ENCODE results near the gene MCF2L2.
A peak's percentile ranks its signal among the peaks of the same experiment; 100 is the strongest.

MCF2L2 gene

DNA sequence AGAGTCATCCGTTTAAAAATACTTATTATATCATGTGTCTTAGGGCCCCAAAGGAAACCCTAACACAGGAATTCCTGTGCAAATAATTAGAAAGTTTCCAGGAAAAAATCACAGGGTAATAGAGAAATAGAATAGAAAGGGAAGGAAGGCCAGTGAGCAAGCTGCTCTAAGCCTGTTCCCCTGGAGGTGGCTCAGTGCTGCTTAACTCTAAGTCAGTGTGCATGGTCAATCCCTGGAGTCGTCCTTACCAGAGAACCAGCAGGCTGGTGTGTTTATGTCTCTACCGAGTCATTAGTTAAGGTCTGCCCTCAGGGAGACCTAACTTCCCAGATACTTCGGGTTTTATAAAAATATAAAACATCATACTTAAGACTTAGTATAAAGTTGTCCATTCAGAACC, 21.0 kb upstream of the MCF2L2 start:
- TF ChIP-seq CTCF (IDR thresholded peaks at IDR 0.05) = no peak
- TF ChIP-seq ZFX (IDR thresholded peaks at IDR 0.05; ENCODE audit: borderline replicate concordance) = no peak

GRCh38 chr3:183448369-183449128, 20.1 kb upstream of the MCF2L2 start:
- no peak for TF ChIP-seq ZFX (IDR thresholded peaks at IDR 0.05; ENCODE audit: borderline replicate concordance)
- no peak for TF ChIP-seq CTCF (IDR thresholded peaks at IDR 0.05)
- no peak overlapping the region for H3K27ac ChIP-seq

More for the DNA sequence above, 21.0 kb upstream of the MCF2L2 start:
- H3K27ac ChIP-seq = no peak overlapping the region

GRCh38 chr3:183447206-183448001, 19.0 kb upstream of the MCF2L2 start:
- TF ChIP-seq CTCF (IDR thresholded peaks at IDR 0.05) (peak; percentile 24; the same call in 1 of the 2 replicates), ZFX (IDR thresholded peaks at IDR 0.05; ENCODE audit: borderline replicate concordance) (no peak)
- H3K27ac ChIP-seq = peak overlapping the region; percentile 17; the same call in 1 of the 2 replicates

DNA sequence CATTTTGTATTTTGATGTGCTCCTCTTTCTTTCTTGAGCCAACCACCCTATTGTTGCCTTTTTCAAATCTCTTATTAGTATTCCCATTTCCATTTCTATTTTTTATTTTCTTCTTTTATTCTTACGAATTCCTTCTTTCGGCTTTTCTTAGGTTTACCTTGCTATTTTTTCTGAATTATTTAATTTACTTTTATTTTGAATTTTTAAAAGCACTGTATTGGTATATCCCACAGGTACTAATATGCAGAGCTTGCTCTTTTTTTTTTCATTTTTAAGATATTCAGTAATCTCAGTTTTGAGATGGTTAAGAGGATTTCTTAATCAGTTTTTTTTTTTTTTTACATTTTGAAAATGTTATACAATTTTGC, 18.4 kb upstream of the MCF2L2 start:
- no peak for TF ChIP-seq CTCF (IDR thresholded peaks at IDR 0.05)
- TF ChIP-seq ZFX (IDR thresholded peaks at IDR 0.05; ENCODE audit: borderline replicate concordance) = no peak
- H3K27ac ChIP-seq = no peak overlapping the region

- no peak overlapping the region for H3K27ac ChIP-seq
- no peak for TF ChIP-seq ZFX (IDR thresholded peaks at IDR 0.05; ENCODE audit: borderline replicate concordance)
- TF ChIP-seq CTCF (IDR thresholded peaks at IDR 0.05) = no peak
Observed at GRCh38 chr3:183444748-183445147, 16.3 kb upstream of the MCF2L2 start.

GRCh38 chr3:183443395-183444385, 15.3 kb upstream of the MCF2L2 start:
- no peak for TF ChIP-seq ZFX (IDR thresholded peaks at IDR 0.05; ENCODE audit: borderline replicate concordance)
- TF ChIP-seq CTCF (IDR thresholded peaks at IDR 0.05) = no peak
- H3K27ac ChIP-seq = no peak overlapping the region

All from 22Rv1 (cell line).